ENCODE data around the gene GNB5.
"Not testable (repeated sequence)": the region's sequence is repeated elsewhere in the genome, so short reads cannot be mapped to it uniquely, and the experiment has no call there.

Gene GNB5

DNA sequence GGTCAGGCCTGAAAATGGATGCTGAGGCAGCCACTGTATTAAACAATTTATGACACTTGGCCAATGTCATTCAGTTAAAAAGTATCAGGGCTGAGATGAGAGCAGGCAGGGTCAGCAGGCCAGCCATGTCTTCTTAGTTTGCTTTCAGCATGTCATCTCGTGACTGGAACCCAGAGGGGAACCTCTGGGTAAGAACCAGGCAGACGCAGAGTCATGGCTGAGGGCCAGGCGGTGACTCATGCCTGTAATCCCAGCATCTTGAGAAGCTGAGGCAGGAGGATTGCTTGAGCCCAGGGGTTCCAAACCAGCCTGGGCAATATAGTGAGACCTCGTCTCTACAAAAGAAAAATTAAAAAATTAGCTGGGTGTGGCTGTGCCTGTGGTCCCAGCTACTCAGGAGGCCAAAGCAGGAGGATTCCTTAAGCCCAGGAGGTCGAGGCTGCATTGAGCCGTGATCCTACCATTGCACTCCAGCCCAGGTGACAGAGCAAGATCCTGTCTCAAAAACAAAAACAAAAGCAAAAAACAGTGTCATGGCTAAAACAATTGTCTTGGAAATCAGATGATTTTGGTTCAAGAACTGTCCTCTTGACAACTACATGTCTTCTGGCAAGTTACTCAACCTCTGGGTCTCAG, 90.3 kb downstream of the GNB5 start:
- no peaks in the 10 kb centered on the region for H3K79me1 ChIP-seq (ENCODE audit: low read length)
- no CpG with 5 or more reads among the region's 6 CpGs for WGBS (ENCODE audit: extremely low coverage, insufficient coverage, low lambda C conversion rate)
- no peak overlapping the region for H3K4me2 ChIP-seq (ENCODE audit: low read length)
- no peak overlapping the region for H2AK5ac ChIP-seq (ENCODE audit: low read length)
- DNase-seq = peak; percentile 54
- no peak overlapping the region for H3K56ac ChIP-seq (ENCODE audit: low read length)
- H3K36me3 ChIP-seq (ENCODE audit: control insufficient read depth, insufficient read depth, low read length) = no peaks in the 10 kb centered on the region
- H3K4me1 ChIP-seq (ENCODE audit: control insufficient read depth, low read depth, low read length) = no peaks in the 10 kb centered on the region
- H3K27ac ChIP-seq (ENCODE audit: low read depth, low read length) = no peak overlapping the region
- no peak overlapping the region for H2BK120ac ChIP-seq (ENCODE audit: low read depth, low read length)
- no peak overlapping the region for H3K23ac ChIP-seq (ENCODE audit: low read length)
- H3K9ac ChIP-seq (ENCODE audit: low read length) = no peak overlapping the region
- no peak overlapping the region for H3K4me3 ChIP-seq (ENCODE audit: low read length)
- H2BK5ac ChIP-seq (ENCODE audit: low read length) = no peak overlapping the region
- no peak overlapping the region for H2BK15ac ChIP-seq (replicated peaks; ENCODE audit: low read depth)
- no peak overlapping the region for H4K8ac ChIP-seq (ENCODE audit: low read depth, low read length)
- no peaks in the 10 kb centered on the region for H3K27me3 ChIP-seq (ENCODE audit: insufficient read depth, low read length, poor library complexity)
- no peak overlapping the region for H4K5ac ChIP-seq (ENCODE audit: low read length)
- H3K79me2 ChIP-seq (ENCODE audit: control insufficient read depth, insufficient read depth, low read length) = no peaks in the 10 kb centered on the region
- H3K4ac ChIP-seq (ENCODE audit: low read depth, low read length) = no peak overlapping the region
- no peak overlapping the region for H3K18ac ChIP-seq (ENCODE audit: low read length)

DNA sequence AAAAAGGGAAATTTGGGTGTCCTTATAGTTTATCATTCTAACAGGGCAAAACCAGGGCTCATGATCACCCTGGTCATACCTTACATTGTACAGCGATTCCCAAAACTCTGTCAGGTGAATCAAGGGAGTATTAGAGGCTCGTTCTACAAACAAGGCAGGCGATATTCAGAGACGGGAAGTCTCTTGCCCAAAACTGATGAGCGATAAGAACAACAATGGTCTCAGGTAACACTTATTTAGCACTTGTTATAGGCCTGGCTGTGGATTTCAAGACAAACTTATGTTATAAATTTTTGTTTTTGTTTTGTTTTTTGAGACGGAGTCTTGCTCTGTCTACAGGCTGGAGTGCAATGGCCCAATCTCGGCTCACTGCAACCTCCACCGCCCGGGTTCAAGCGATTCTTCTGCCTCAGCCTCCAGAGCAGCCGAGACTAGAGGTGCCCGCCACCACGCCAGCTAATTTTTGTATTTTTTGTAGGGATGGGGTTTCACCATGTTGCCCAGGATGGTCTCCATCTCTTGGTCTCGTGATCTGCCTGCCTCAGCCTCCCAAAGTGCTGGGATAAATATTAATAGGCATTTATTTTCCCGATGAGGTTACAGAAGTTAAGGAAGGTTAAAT, 91.4 kb downstream of the GNB5 start:
- Histone ChIP-seq H3K36me3 (ENCODE audit: control insufficient read depth, insufficient read depth, low read length) (no peaks in the 10 kb centered on the region), H3K4ac (ENCODE audit: low read depth, low read length) (no peak overlapping the region), H3K27ac (ENCODE audit: low read depth, low read length) (no peak overlapping the region), H4K5ac (ENCODE audit: low read length) (no peak overlapping the region), H3K18ac (ENCODE audit: low read length) (no peak overlapping the region), H3K4me1 (ENCODE audit: control insufficient read depth, low read depth, low read length) (no peaks in the 10 kb centered on the region), H2BK120ac (ENCODE audit: low read depth, low read length) (no peak overlapping the region), H4K8ac (ENCODE audit: low read depth, low read length) (no peak overlapping the region), H3K9ac (ENCODE audit: low read length) (no peak overlapping the region), H3K79me2 (ENCODE audit: control insufficient read depth, insufficient read depth, low read length) (no peaks in the 10 kb centered on the region), H3K27me3 (ENCODE audit: insufficient read depth, low read length, poor library complexity) (no peaks in the 10 kb centered on the region), H3K4me2 (ENCODE audit: low read length) (no peak overlapping the region), H3K4me3 (ENCODE audit: low read length) (no peak overlapping the region), H2AK5ac (ENCODE audit: low read length) (no peak overlapping the region), H3K56ac (ENCODE audit: low read length) (no peak overlapping the region), H3K23ac (ENCODE audit: low read length) (no peak overlapping the region), H2BK5ac (ENCODE audit: low read length) (no peak overlapping the region), H3K79me1 (ENCODE audit: low read length) (no peaks in the 10 kb centered on the region), H2BK15ac (replicated peaks; ENCODE audit: low read depth) (no peak overlapping the region)
- no peak for DNase-seq
- WGBS (ENCODE audit: extremely low coverage, insufficient coverage, low lambda C conversion rate) = no CpG with 5 or more reads among the region's 15 CpGs

DNA sequence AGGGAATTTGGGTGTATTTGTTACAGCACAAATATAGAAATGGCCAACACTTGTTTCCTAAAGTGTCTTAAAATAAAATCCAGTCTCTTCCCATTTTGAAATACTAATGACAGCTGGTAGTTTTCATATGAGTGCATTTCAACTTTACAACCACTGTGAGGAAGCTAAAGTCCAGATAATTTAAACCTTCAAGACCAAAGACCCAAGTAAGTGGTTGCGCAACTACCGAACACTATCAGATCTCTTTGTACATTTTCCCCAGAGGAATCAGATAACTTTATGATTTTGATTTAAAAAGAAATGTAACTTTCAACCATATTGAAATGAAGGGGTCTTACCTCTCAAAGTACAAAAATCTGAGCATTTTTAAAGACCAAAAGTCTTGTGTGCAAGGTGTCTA, 92.9 kb downstream of the GNB5 start:
- Histone ChIP-seq H2AK5ac (ENCODE audit: low read length) (no peak overlapping the region), H3K4ac (ENCODE audit: low read depth, low read length) (no peak overlapping the region), H3K18ac (ENCODE audit: low read length) (no peak overlapping the region), H3K9ac (ENCODE audit: low read length) (no peak overlapping the region), H4K5ac (ENCODE audit: low read length) (no peak overlapping the region), H4K8ac (ENCODE audit: low read depth, low read length) (no peak overlapping the region), H2BK5ac (ENCODE audit: low read length) (no peak overlapping the region), H3K36me3 (ENCODE audit: control insufficient read depth, insufficient read depth, low read length) (no peaks in the 10 kb centered on the region), H3K79me2 (ENCODE audit: control insufficient read depth, insufficient read depth, low read length) (no peaks in the 10 kb centered on the region), H3K79me1 (ENCODE audit: low read length) (no peaks in the 10 kb centered on the region), H3K4me1 (ENCODE audit: control insufficient read depth, low read depth, low read length) (no peaks in the 10 kb centered on the region), H3K23ac (ENCODE audit: low read length) (no peak overlapping the region), H3K27me3 (ENCODE audit: insufficient read depth, low read length, poor library complexity) (no peaks in the 10 kb centered on the region), H3K4me2 (ENCODE audit: low read length) (no peak overlapping the region), H2BK120ac (ENCODE audit: low read depth, low read length) (no peak overlapping the region), H3K56ac (ENCODE audit: low read length) (no peak overlapping the region), H3K27ac (ENCODE audit: low read depth, low read length) (no peak overlapping the region), H2BK15ac (replicated peaks; ENCODE audit: low read depth) (no peak overlapping the region), H3K4me3 (ENCODE audit: low read length) (no peak overlapping the region)
- no CpG with 5 or more reads among the region's 2 CpGs for WGBS (ENCODE audit: extremely low coverage, insufficient coverage, low lambda C conversion rate)
- DNase-seq = no peak

DNA sequence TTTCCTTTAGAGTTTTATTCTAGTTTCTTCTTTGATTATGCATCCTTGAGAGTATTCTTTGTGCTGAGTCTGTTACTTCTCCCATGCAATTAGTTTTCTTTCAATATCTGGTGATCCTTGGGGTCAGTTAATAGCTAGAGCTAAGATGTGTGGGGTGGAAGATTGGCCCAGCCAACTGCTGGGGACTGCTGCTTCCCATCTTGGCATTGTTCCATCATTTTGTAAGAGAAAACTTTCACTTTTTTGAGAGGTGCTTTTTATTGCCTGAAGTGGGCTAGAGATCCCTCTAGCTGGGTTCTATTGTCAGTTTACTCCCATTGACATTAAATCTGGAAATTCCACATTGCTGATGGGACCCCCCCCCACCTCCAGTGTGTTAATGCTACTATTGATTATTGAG, 94.0 kb downstream of the GNB5 start:
- no peaks in the 10 kb centered on the region for H3K4me1 ChIP-seq (ENCODE audit: control insufficient read depth, low read depth, low read length)
- H3K36me3 ChIP-seq (ENCODE audit: control insufficient read depth, insufficient read depth, low read length) = no peaks in the 10 kb centered on the region
- H3K4me3 ChIP-seq (ENCODE audit: low read length) = no peak overlapping the region
- no peak overlapping the region for H3K23ac ChIP-seq (ENCODE audit: low read length)
- H3K56ac ChIP-seq (ENCODE audit: low read length) = no peak overlapping the region
- no peak overlapping the region for H2AK5ac ChIP-seq (ENCODE audit: low read length)
- no peaks in the 10 kb centered on the region for H3K79me1 ChIP-seq (ENCODE audit: low read length)
- H4K8ac ChIP-seq (ENCODE audit: low read depth, low read length) = no peak overlapping the region
- no peak overlapping the region for H2BK5ac ChIP-seq (ENCODE audit: low read length)
- no peak overlapping the region for H2BK15ac ChIP-seq (replicated peaks; ENCODE audit: low read depth)
- H3K27ac ChIP-seq (ENCODE audit: low read depth, low read length) = no peak overlapping the region
- no peak overlapping the region for H2BK120ac ChIP-seq (ENCODE audit: low read depth, low read length)
- no peak for DNase-seq
- H3K4me2 ChIP-seq (ENCODE audit: low read length) = no peak overlapping the region
- no peaks in the 10 kb centered on the region for H3K79me2 ChIP-seq (ENCODE audit: control insufficient read depth, insufficient read depth, low read length)
- H3K18ac ChIP-seq (ENCODE audit: low read length) = no peak overlapping the region
- no peak overlapping the region for H3K9ac ChIP-seq (ENCODE audit: low read length)
- no peaks in the 10 kb centered on the region for H3K27me3 ChIP-seq (ENCODE audit: insufficient read depth, low read length, poor library complexity)
- no peak overlapping the region for H3K4ac ChIP-seq (ENCODE audit: low read depth, low read length)
- no peak overlapping the region for H4K5ac ChIP-seq (ENCODE audit: low read length)

DNA sequence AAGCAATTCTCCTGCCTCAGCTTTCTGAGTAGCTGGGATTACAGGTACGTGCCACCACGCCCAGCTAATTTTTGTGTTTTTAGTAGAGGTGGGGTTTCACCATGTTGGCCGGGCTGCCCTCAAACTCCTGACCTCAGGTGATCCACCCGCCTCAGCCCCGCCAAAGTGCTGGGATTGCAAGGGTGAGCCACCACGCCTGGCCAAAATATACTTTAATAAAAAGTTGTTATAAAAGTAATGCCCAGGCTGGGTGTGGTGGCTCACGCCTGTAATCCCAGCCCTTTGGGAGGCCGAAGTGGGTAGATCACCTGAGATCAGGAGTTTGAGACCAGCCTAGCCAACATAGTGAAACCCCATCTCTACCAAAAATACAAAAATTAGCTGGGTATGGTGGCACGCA, 94.7 kb downstream of the GNB5 start:
- H3K4me2 ChIP-seq (ENCODE audit: low read length); H2BK120ac ChIP-seq (ENCODE audit: low read depth, low read length): not testable (repeated sequence)

More for the DNA sequence above, 94.7 kb downstream of the GNB5 start:
- H3K4me3 ChIP-seq (ENCODE audit: low read length); H3K36me3 ChIP-seq (ENCODE audit: control insufficient read depth, insufficient read depth, low read length); H4K5ac ChIP-seq (ENCODE audit: low read length); H3K27me3 ChIP-seq (ENCODE audit: insufficient read depth, low read length, poor library complexity); H3K4ac ChIP-seq (ENCODE audit: low read depth, low read length); H3K4me1 ChIP-seq (ENCODE audit: control insufficient read depth, low read depth, low read length); H3K9ac ChIP-seq (ENCODE audit: low read length); H4K8ac ChIP-seq (ENCODE audit: low read depth, low read length); H3K18ac ChIP-seq (ENCODE audit: low read length); H3K79me1 ChIP-seq (ENCODE audit: low read length); H2BK15ac ChIP-seq (replicated peaks; ENCODE audit: low read depth); H3K23ac ChIP-seq (ENCODE audit: low read length); H3K27ac ChIP-seq (ENCODE audit: low read depth, low read length); H3K56ac ChIP-seq (ENCODE audit: low read length); DNase-seq; H2AK5ac ChIP-seq (ENCODE audit: low read length); H3K79me2 ChIP-seq (ENCODE audit: control insufficient read depth, insufficient read depth, low read length); H2BK5ac ChIP-seq (ENCODE audit: low read length): not testable (repeated sequence)
- no CpG with 5 or more reads among the region's 9 CpGs for WGBS (ENCODE audit: extremely low coverage, insufficient coverage, low lambda C conversion rate)

Measured in mesendoderm (in vitro differentiated cells).